GM12891 (cell line): ENCODE measurements around the gene SERPINI1.

Experiments used
- PAX5 ChIP-seq: IDR thresholded peaks from 2 replicates; pipeline ENCODE4 v1.6.1; 2011; ENCODE audit warnings: low read length, moderate library complexity, mild to moderate bottlenecking; ENCODE audit not compliant: insufficient read depth, severe bottlenecking
- POLR2A ChIP-seq: IDR thresholded peaks from 2 replicates; pipeline ENCODE4 v1.6.1; 2011; ENCODE audit warnings: low read depth, low read length, control low read depth
- POLR2AphosphoS5 ChIP-seq: IDR thresholded peaks from 2 replicates; pipeline ENCODE4 v1.6.1; 2011; ENCODE audit warnings: low read depth, low read length, control low read depth
- POU2F2 ChIP-seq: IDR thresholded peaks from 2 replicates; pipeline ENCODE4 v1.6.1; 2011; ENCODE audit warnings: low read depth, mild to moderate bottlenecking, control low read depth, low read length, moderate library complexity
- SPI1 ChIP-seq: IDR thresholded peaks from 2 replicates; pipeline ENCODE4 v1.6.1; 2011; ENCODE audit warnings: low read depth, low read length, control low read depth
- TAF1 ChIP-seq: IDR thresholded peaks from 2 replicates; pipeline ENCODE4 v1.6.1; 2011; ENCODE audit warnings: low read depth, low read length, control low read depth

GRCh38 chr3:167820102-167820865 lies 84.8 kb downstream of the SERPINI1 start:
- TF ChIP-seq TAF1 (no peak), POLR2AphosphoS5 (no peak), PAX5 (no peak), POLR2A (no peak), SPI1 (no peak), POU2F2 (no peak)
